COLO668 (cell line): ENCODE data around the gene DYNLT3.

Experiments
- DNase-seq: peaks from one replicate; lab custom pipeline; 2025; ENCODE audit not compliant: unreplicated experiment; lab: John Stamatoyannopoulos, UW

Gene DYNLT3, protein sequence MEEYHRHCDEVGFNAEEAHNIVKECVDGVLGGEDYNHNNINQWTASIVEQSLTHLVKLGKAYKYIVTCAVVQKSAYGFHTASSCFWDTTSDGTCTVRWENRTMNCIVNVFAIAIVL

DNA sequence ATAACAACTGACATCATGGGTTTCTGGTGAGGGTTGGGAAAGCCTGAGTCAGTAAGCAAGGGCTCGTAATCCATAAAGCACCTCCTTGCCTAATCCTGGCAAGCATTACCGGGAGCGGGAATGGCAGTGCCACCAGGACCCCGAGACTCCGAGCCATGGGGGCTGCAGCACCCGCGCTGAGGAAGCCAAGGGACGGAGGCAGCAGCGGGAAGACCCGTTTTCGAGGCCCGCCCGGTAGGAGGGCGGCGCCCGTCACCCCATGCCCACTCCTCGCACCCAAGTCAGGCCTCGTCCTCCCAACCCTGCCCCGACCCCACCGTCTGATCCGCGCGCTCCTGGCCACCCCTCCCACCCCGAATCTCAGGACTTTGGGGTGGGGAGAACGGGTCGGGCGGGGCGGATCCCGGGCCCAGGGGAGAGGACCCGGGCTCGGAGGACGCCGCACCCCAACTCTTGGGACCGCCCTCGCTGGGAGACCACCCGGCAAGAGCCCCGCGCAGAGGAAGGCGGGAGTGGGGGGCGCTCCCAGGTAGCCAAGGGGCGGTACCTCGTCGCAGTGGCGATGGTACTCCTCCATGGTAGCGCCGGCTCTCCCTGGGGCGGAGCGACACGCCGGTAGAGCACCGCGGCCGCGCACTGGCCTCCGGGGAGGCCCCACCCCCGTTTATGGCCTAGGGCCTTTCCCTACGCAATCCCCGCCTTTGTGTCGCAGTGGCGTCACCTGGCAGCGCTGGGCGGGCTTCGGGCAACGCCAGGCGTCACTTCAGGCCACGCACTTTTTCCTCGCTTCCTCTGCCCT lies at the start of gene DYNLT3:
Gene DYNLT3 (minus strand): TSS at position 638 of the 799 bp plus-strand sequence. CDS start 61 bp downstream, at position 577.
- DNase-seq, result peak; percentile 90

DNA sequence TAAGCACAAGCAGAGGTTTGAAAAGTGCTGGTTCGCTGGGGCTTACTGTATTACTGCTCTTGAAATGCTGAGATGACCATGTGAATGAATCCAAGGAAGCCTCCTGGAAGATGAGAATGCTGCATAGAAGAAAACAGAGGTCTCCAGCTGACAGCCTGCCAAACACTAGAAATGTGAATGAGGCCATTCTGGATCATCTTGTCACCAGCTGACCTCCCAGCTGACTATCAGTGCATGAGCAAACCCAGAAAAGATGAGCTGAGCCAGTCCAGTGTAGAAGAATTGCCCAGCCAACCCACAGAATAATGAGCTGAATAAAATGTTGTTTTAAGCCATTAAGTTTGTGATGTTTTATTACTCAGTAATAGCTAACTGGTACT lies 49.1 kb upstream of the DYNLT3 start:
- no peak for DNase-seq

DNA sequence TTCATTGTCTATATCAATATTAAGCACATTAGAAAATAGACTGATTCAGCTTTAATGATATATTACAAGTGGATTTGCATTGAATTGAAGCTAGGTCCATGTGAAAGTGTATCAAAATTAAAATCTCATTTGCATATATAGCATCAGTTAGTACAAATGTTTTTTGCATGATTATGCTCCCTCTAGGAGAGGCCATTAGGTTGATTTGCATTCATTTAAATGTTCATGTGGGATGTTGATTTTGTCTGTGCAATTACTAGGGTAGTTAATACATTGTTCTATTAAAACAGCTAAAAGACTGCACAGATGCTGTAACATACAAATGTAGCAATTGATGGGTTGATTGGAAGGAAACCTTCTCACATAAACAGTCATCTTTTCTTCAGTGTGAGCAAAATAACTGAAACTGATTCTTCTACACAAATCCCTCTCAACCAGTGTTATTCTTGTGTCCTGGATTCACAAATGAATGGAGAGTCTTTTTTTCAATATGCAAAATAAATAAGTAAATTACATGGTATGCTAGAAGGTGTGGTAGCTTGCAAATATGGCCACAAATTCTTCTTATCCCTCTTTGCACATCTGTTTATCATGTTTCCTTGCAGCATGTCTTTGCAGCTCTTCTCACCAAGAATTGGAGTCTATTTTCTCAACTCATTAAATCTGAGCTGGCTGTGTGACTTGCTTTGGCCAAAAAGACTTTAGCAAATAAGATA lies 48.6 kb upstream of the DYNLT3 start:
- DNase-seq, result no peak

DNA sequence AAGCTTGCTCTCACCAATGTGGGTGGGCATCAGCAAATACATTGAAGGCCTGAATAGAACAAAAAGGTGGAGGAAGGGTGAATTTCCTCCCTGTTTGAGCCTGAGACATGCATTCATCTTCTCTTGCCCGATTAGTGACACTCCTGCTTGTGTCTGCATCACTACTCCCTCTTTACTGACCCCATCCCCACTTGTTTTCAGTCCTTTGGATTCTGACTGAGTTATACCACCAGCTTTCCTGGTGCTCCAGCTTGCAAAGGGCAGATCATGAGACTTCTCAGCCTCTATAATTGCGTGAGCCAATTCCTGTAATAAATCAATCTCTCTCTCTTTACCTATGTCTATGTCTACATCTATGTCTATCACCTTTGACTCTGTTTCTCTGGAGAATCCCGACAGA lies 47.4 kb upstream of the DYNLT3 start:
- DNase-seq, result no peak

DNA sequence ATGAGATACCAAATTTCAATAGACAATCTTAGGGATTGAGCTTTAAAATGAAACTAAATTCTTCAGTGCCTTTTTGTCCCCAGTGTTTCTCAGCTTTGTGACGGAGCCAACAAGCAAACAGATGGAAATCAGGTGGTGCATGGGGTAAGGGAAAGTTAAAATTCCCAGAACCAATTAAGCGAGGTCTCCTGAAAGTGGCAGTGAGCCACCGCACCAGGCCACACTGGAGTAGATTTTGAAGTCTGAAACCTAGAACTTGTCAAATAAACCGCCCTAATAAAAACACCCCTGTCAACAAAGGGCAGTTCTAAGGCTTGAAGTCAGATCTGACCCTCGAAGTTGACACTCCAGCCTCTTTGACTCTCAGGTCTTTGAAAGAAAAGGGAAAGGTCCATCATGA lies 40.6 kb upstream of the DYNLT3 start:
- no peak for DNase-seq

DNA sequence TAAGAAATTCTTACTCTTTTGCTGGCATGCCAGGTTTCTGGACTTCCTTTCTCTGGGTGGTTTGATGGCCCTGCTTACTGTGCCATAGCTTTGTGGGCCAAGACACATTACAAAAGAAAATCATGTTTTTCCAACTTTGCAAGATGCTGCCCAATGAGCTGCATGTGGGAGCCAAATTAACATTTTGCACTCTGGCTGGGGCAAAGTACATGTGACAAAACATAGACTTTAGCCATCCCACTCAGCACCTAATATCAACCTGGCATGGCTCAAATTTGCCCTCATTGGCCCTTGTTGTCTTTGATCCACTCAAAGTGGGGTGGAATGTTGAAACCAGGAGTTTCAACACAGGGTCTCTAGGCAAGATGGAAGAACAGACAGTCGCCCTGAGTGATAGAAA lies 40.0 kb upstream of the DYNLT3 start:
- DNase-seq, result no peak

DNA sequence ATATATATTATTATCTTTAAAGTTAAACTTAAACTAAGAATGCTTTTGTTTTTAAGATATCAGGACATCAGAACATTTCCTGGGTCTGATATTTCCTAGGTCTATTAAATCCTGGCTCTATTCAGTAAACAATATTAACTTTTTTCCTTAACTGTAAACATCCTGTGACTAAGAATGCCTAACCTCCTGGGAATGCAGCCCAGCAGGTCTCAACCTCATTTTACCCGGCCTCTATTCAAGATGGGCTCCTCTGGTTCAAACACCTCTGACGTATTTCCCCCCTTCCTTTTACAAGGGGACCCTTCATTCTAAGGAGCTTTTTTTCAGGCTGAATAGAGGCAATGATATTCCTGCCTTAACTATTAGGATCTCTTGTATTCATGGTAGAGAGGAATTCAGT lies 35.8 kb upstream of the DYNLT3 start:
- DNase-seq, result no peak

DNA sequence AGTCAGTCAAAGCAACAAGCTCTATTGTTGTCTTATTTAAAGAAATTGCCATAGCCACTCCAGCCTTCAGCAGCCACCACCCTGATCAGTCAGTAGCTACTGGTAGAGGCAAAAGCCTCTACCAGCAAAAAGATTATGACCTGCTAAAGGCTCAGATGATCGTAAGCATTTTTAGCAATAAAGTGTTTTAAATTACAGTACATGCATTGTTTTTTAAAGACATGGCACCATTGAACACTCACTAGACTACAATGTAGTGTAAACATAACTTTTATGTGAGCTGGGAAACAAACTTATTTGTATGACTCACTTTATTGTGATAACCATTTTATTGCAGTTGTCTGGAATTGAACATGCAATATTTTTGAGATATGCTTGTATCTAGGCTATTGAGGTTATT lies 32.3 kb upstream of the DYNLT3 start:
- no peak for DNase-seq

DNA sequence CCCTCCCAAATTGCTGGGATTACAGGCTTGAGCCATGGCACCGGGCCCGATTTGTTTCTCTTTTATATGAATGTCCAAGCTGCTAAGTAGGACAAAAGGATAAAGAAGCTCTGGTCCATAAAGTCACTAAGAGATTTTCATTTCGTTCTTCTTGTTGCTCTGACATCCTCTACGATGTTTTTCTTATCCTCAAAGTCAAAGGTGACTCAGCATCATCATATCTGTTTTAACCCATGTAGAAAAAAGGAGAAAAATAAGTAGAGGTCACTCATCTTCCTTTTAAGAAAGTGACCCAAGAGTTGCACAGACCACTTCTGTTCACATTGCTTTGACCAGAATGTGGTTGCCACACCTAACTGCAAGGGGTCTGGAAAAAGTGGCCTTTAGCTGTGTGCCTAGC lies 29.3 kb upstream of the DYNLT3 start:
- no peak for DNase-seq

DNA sequence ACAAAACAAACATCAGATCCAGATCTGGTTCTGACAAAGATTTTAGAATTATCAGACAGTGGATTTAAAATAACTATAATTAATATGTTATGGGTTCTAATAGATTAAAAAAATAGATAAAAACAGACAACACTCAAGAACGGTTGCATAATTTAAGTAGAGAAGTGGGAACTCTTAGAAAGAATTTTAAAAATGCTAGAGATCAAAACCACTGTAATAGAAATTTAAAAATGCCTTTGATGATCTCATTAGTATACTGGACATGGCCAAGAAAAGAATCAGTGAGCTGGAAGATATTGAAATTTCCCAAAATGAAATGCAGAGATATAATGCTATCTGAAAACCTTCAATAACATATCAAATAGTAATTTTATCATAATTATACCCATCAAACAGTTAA lies 28.3 kb upstream of the DYNLT3 start:
- DNase-seq, result no peak

DNA sequence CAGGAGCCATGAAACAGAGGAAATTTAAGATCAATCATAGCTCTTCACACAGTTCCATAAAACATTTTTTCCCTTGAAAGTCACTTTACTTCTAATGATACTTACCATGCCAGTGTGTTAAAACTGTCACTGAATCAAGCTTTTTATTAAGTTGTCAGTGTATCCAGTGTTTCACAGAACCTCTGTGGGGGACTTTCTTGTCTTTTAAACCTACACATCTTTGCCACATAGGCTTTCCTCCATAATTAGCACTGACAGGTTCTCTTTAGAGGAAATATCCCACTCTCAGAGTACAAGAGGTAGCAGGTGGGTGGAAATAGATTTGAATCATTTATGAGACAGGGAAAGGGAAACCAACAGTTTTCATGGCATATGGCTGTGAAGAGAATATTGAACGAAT lies 25.8 kb upstream of the DYNLT3 start:
- no peak for DNase-seq

DNA sequence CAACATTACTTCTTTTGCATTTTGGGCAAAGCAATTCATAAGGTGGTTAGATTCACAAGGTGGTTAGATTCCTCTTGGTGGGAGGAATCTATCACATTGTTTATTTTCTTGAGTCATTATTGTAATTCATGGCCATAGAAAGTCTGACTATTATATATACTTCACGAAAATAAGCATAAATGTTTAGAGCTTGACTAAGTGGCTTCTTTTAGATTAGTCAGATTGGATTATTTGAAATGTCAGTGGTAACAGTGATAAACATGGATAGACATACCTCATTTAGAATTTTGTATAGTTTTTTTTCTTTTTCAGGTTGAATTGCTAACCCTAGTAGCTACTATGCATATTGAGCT lies 24.9 kb upstream of the DYNLT3 start:
- DNase-seq, result no peak

DNA sequence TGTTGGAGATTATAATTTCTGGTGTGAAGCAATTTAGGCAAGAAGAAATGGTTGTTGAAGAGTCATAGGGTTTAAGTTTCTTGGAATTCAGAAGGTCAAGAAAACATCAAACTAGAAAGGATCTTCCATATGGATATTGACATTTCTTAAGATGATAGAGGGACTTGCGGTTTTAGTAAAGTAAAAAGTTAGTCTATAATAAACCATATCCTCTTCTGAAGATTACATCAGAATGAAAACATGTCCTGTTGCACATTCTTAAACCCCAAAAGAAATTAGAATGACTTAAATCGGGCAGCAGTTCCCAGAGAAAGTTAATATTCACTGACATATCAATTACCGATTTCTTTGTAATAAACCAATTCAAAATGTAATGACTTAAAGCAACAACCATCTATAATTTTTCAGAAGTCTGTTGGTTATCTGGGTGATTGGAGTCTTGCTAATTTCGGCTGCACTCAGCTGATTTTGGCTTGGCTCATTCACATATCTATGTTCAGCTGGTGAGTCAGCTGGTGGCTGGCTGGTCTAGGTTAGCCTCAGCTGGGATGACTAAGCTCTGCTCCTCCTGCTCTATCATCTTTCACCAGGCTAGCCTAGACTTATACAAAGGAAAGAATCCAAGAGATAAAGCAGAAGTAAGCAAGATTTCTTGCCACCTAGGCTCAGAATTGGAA lies 24.4 kb upstream of the DYNLT3 start:
- peak; percentile 2 for DNase-seq

DNA sequence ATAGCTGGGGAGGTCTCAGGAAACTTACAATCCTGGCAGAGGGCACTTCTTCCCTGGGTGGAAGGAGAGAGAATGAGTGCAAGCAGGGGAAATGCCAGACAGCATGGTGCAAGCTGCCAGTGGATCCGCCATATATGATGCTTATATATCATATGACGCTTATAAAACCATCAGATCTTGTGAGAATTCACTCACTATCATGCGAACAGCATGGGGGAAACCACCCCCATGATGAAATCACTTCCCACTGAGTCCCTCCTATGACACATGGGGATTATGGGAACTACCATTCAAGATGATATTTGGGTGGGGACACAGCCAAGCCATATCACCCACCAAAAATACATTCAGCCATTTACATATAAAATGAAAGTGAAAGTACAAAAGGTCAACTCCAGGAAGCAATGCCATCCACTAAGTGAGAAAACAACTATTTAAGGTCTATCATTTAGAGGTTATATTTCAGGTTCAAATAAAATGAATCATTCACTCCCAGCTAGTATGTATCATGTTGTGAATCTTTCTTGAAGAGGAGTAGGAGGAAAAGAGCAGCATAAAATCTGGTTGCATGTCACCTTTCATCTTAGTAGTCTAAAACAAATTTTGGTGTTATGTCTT lies 20.3 kb upstream of the DYNLT3 start:
- no peak for DNase-seq

DNA sequence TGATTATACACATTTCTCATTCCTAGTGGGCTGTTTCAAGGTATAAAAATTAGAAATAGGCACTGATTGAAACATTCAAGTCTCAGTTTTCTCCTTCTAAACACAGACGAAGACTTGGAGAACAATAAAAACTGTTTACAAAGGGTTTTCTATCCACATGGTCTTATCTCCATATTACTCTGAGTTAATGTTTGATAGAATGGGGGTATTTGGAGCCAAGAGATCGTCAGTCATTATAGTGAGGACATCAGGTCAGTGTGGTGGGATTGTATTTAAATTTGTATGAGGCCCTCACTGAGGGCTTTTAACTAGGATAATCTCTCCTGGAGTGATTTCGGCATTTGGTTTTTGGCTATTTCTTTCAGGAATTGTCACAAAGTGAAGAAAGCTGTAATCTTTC lies 16.4 kb upstream of the DYNLT3 start:
- no peak for DNase-seq

DNA sequence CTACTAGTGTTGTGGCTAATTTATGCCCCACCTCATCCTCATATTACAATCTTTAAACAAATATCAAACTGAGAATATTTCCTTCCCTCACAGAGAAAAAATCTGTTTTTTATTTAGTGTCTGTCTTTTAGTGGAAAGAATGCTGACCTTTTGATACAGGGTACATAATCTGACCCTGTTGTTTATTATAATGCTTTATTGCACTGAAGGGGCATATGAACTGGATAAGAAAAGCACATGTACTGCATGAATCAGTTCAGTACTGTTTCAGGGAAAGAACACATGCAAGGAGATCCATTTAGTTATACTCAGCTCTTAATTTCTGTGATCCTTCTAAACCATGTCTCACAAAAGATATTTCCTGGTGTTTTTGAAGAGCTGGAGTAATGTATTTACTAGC lies 15.5 kb upstream of the DYNLT3 start:
- DNase-seq, result no peak

DNA sequence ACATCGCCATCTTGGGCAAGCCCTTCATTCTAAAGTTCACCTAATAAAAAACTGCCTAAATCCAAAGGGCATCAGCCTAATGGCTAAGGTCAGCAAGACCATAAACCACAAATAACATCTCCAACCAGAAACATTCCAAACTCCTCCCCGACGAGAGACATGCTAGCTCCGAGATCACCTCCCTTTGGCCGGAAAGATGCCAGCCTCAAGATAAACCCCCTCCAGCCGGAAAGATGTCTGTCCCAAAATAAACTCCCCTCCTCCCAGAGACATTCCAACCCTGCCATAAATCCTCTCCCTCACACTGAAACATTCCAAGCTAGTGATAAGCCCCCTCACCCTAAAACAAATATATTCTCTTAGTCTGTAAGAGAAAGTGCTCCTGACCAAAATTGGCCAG lies 13.3 kb upstream of the DYNLT3 start:
- no peak for DNase-seq

DNA sequence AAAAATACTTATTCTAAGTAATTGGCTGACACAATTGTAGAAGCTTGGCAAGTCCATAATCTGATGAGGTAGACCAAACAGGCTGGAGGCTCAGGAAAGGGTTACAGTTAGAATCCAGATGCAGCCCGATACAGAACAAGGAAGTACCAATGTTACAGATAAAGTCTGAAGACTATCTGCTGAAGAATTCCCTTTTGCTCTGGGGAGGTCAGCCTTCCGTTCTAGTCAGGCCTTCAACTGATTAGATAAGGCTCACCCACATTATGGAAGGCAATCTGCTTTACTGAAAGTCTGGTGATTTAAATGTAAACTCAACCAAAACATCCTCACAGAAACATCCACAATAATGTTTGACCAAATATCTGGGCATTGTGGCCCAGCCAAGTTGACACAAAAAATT lies 7.4 kb upstream of the DYNLT3 start:
- DNase-seq, result no peak

DNA sequence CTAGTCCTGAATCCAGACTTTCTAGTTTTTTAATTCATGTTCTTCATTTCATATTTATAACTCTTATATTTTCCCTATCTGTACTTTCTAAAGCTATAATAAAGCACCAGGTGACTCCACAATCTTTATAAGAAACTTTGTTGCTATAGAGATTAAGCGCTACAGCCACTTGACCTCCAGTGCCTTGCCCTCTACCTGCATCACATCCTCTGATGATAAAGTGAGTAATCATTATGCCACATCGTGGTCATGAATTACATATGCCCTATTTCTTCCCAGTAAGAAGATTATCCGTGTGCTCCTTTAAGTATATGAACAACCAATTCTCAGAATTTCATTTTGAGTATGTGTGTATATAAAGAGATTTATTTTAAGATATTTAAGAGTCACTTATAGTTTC lies 6.8 kb upstream of the DYNLT3 start:
- no peak for DNase-seq

DNA sequence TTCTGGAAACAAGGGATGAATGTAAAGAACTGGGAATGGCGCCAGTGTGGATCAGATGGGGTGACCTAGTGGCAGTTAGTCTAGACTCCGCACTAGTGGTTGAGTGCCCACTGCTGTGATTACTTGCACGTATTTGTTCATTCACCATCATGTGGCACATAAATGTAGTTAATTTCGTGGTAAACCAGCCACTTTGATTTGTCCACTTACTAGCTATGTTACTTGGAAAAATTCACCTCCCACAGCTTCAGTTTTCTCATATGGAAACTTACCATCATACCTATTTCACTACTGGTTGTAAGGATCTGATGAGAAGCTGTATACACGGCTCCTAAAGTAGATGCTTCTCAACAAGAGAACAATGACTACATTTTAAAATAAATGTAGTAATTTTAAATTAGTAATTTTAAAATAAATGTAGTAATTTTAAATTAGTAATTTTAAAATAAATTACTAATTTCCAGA lies 394 bp upstream of the DYNLT3 start:
- no peak for DNase-seq

DNA sequence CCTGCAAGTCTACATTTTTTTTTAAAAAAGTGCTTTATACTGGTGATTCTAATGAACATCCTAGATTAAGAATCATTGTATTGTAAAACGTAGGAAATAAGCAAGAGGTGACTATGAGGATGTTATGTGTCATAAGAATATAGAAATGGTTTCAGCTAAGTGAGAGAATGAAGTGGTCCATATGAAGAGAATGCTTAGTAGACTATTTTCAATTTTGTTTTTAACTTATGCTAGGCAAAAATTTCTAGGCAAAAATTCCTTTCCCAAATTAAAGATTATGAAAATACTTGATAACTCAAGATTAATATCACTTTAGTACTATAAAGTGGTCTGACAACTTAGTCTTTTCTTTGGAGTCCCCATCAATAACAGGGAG lies 825 bp downstream of the DYNLT3 start:
- DNase-seq, result no peak

DNA sequence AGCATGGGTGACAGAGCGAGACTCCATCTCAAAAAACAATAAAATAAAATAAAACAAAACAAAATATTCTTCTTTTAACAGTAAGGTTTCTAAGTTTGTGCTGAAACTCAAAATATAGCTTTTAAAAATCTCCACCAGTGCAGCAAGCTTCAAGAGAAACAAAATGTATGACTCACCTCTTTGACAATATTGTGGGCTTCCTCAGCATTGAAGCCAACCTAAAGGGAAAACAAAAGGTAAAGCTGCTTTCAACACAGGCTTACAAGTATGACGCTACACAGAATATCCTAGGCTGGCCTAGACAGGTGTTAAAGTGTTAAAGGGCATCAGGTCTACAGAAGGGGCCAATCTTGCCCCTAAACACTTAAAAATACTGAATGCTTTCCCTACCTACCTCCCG lies 1.2 kb downstream of the DYNLT3 start:
- no peak for DNase-seq
